Measurements from ENCODE around the gene DYRK1A.

DYRK1A gene

GRCh38 chr21:37422382-37422781 is 55.8 kb downstream of the DYRK1A start:
- Histone ChIP-seq H3K4me2 (no peak overlapping the region), H3K4me1 (peaks cover 0 to 9% (median 0%) of the 10 kb centered on the region in 10 experiments; a peak in 2 of 20 replicates), H3K36me3 (peaks cover 59 to 79% (median 71%) of the 10 kb centered on the region in 11 experiments; a peak in 21 of 22 replicates), H4K20me1 (peaks cover 10 to 91% (median 61%) of the 10 kb centered on the region in 11 experiments; a peak in 19 of 22 replicates), H3K27ac (no peak overlapping the region), H3K27me3 (no peaks in the 10 kb centered on the region), H3K9me3 (replicated peaks in 1 of 11) (peaks cover 0 to 21% (median 12%) of the 10 kb centered on the region in 11 experiments; a peak in 15 of 22 replicates), H3K9ac (no peak overlapping the region), H3K4me3 (no peak overlapping the region)
- no peak for TF ChIP-seq Cebpa-rat (IDR thresholded peaks at IDR 0.05)

- H3K36me3 ChIP-seq = peaks cover 60 to 80% (median 75%) of the 10 kb centered on the region in 11 experiments; a peak in 21 of 22 replicates
- peaks cover 0 to 28% (median 12%) of the 10 kb centered on the region in 11 experiments; a peak in 15 of 22 replicates for H3K9me3 ChIP-seq (replicated peaks in 1 of 11)
- TF ChIP-seq Cebpa-rat (IDR thresholded peaks at IDR 0.05) = no peak
- H3K4me1 ChIP-seq = peaks cover 0 to 9% (median 0%) of the 10 kb centered on the region in 10 experiments; a peak in 2 of 20 replicates
- H3K4me2 ChIP-seq = no peak overlapping the region
- H3K27me3 ChIP-seq = no peaks in the 10 kb centered on the region
- no peak overlapping the region for H3K27ac ChIP-seq
- peaks cover 10 to 91% (median 57%) of the 10 kb centered on the region in 11 experiments; a peak in 19 of 22 replicates for H4K20me1 ChIP-seq
- no peak overlapping the region for H3K4me3 ChIP-seq
- H3K9ac ChIP-seq = no peak overlapping the region
Measured at GRCh38 chr21:37423103-37423502, 56.5 kb downstream of the DYRK1A start.

- no peak overlapping the region for H3K4me2 ChIP-seq
- H4K20me1 ChIP-seq = peaks cover 5 to 89% (median 51%) of the 10 kb centered on the region in 11 experiments; a peak in 19 of 22 replicates
- no peak overlapping the region for H3K9ac ChIP-seq
- H3K9me3 ChIP-seq (replicated peaks in 1 of 11) = peaks cover 0 to 35% (median 19%) of the 10 kb centered on the region in 11 experiments; a peak in 17 of 22 replicates
- no peak overlapping the region for H3K4me3 ChIP-seq
- no peak overlapping the region for H3K27ac ChIP-seq
- peaks cover 0 to 4% (median 0%) of the 10 kb centered on the region in 10 experiments; a peak in 2 of 20 replicates for H3K4me1 ChIP-seq
- H3K36me3 ChIP-seq = peaks cover 71 to 93% (median 86%) of the 10 kb centered on the region in 11 experiments; a peak in 21 of 22 replicates
- TF ChIP-seq Cebpa-rat (IDR thresholded peaks at IDR 0.05) = no peak
- H3K27me3 ChIP-seq = no peaks in the 10 kb centered on the region
Measured at GRCh38 chr21:37424396-37424795, 57.8 kb downstream of the DYRK1A start.

- Histone ChIP-seq H3K27me3 (no peaks in the 10 kb centered on the region), H3K4me1 (no peaks in the 10 kb centered on the region), H3K9me3 (replicated peaks in 1 of 11) (peaks cover 0 to 35% (median 19%) of the 10 kb centered on the region in 11 experiments; a peak in 17 of 22 replicates), H3K4me2 (no peak overlapping the region), H3K4me3 (no peak overlapping the region), H3K27ac (no peak overlapping the region), H4K20me1 (peaks cover 3 to 89% (median 47%) of the 10 kb centered on the region in 11 experiments; a peak in 17 of 22 replicates), H3K36me3 (peaks cover 77 to 99% (median 91%) of the 10 kb centered on the region in 11 experiments; a peak in 21 of 22 replicates), H3K9ac (no peak overlapping the region)
- no peak for TF ChIP-seq Cebpa-rat (IDR thresholded peaks at IDR 0.05)
Measured at GRCh38 chr21:37425001-37425400, 58.4 kb downstream of the DYRK1A start.

GRCh38 chr21:37425684-37426083 is 59.1 kb downstream of the DYRK1A start:
- no peaks in the 10 kb centered on the region for H3K4me1 ChIP-seq
- no peak for TF ChIP-seq Cebpa-rat (IDR thresholded peaks at IDR 0.05)
- H3K27ac ChIP-seq = no peak overlapping the region
- no peak overlapping the region for H3K9ac ChIP-seq
- peaks cover 79 to 100% (median 92%) of the 10 kb centered on the region in 11 experiments; a peak in 21 of 22 replicates for H3K36me3 ChIP-seq
- peaks cover 0 to 40% (median 19%) of the 10 kb centered on the region in 11 experiments; a peak in 17 of 22 replicates for H3K9me3 ChIP-seq (replicated peaks in 1 of 11)
- H3K4me3 ChIP-seq = no peak overlapping the region
- no peaks in the 10 kb centered on the region for H3K27me3 ChIP-seq
- H3K4me2 ChIP-seq = no peak overlapping the region
- H4K20me1 ChIP-seq = peaks cover 6 to 89% (median 46%) of the 10 kb centered on the region in 11 experiments; a peak in 20 of 22 replicates

GRCh38 chr21:37427221-37427620 is 60.6 kb downstream of the DYRK1A start:
- Histone ChIP-seq H3K9ac (no peak overlapping the region), H4K20me1 (peaks cover 8 to 89% (median 44%) of the 10 kb centered on the region in 11 experiments; a peak in 19 of 22 replicates), H3K27me3 (no peaks in the 10 kb centered on the region), H3K4me1 (no peaks in the 10 kb centered on the region), H3K9me3 (replicated peaks in 1 of 11) (peaks cover 0 to 46% (median 19%) of the 10 kb centered on the region in 11 experiments; a peak in 17 of 22 replicates), H3K4me3 (no peak overlapping the region), H3K36me3 (peaks cover 74 to 97% (median 91%) of the 10 kb centered on the region in 11 experiments), H3K4me2 (no peak overlapping the region), H3K27ac (no peak overlapping the region)
- TF ChIP-seq Cebpa-rat (IDR thresholded peaks at IDR 0.05) = no peak

- Histone ChIP-seq H3K36me3 (peaks cover 69 to 95% (median 87%) of the 10 kb centered on the region in 11 experiments), H3K27ac (no peak overlapping the region), H3K27me3 (no peaks in the 10 kb centered on the region), H3K4me2 (no peak overlapping the region), H4K20me1 (peaks cover 11 to 87% (median 31%) of the 10 kb centered on the region in 11 experiments; a peak in 18 of 22 replicates), H3K9me3 (replicated peaks in 1 of 11) (peaks cover 0 to 55% (median 30%) of the 10 kb centered on the region in 11 experiments; a peak in 17 of 22 replicates), H3K4me3 (no peak overlapping the region), H3K4me1 (no peaks in the 10 kb centered on the region), H3K9ac (no peak overlapping the region)
- no peak for TF ChIP-seq Cebpa-rat (IDR thresholded peaks at IDR 0.05)
Measured at GRCh38 chr21:37429356-37429755, 62.8 kb downstream of the DYRK1A start.

GRCh38 chr21:37430184-37430821 is 63.7 kb downstream of the DYRK1A start:
- no peak for TF ChIP-seq Cebpa-rat (IDR thresholded peaks at IDR 0.05)
- H4K20me1 ChIP-seq = peaks cover 11 to 87% (median 36%) of the 10 kb centered on the region in 11 experiments; a peak in 18 of 22 replicates
- H3K9me3 ChIP-seq (replicated peaks in 1 of 11) = peaks cover 0 to 60% (median 33%) of the 10 kb centered on the region in 11 experiments; a peak in 18 of 22 replicates
- peaks cover 66 to 93% (median 86%) of the 10 kb centered on the region in 11 experiments for H3K36me3 ChIP-seq
- no peak overlapping the region for H3K4me2 ChIP-seq
- H3K27me3 ChIP-seq = no peaks in the 10 kb centered on the region
- H3K9ac ChIP-seq = no peak overlapping the region
- no peak overlapping the region for H3K27ac ChIP-seq
- H3K4me3 ChIP-seq = no peak overlapping the region
- peaks cover 0 to 7% (median 0%) of the 10 kb centered on the region in 10 experiments; a peak in 1 of 20 replicates for H3K4me1 ChIP-seq

- peaks cover 0 to 8% (median 0%) of the 10 kb centered on the region in 10 experiments; a peak in 1 of 20 replicates for H3K4me1 ChIP-seq
- H3K27ac ChIP-seq = no peak overlapping the region
- no peak overlapping the region for H3K9ac ChIP-seq
- peaks cover 61 to 92% (median 84%) of the 10 kb centered on the region in 11 experiments for H3K36me3 ChIP-seq
- peaks cover 0 to 56% (median 25%) of the 10 kb centered on the region in 11 experiments; a peak in 17 of 22 replicates for H3K9me3 ChIP-seq (replicated peaks in 1 of 11)
- H4K20me1 ChIP-seq = peaks cover 11 to 93% (median 46%) of the 10 kb centered on the region in 11 experiments; a peak in 19 of 22 replicates
- no peak for TF ChIP-seq Cebpa-rat (IDR thresholded peaks at IDR 0.05)
- H3K27me3 ChIP-seq = no peaks in the 10 kb centered on the region
- H3K4me2 ChIP-seq = no peak overlapping the region
- H3K4me3 ChIP-seq = no peak overlapping the region
Measured at GRCh38 chr21:37431243-37431642, 64.7 kb downstream of the DYRK1A start.
